Measurements from ENCODE around the gene MSRB3. TPM values are rescaled to one million over a fixed set of nuclear protein-coding genes. Genes with fewer than 3 reads are reported as not detected.

The MSRB3 gene
- total and polyA plus RNA-seq, 2 donors (not counting 3 experiments of a cell fraction or from before 2014, with no cell fraction given), result 20.0 to 59.3 TPM

- Histone ChIP-seq H3K4me2 (ENCODE audit: insufficient read depth, low read length) (no peak overlapping the region), H3K9me3 (replicated peaks; ENCODE audit: control insufficient read depth, insufficient read depth, low read length) (peaks cover 2% of the 10 kb centered on the region), H3K4me3 (replicated peaks in 1 of 3; ENCODE audit: insufficient read depth in 1 of 3, low read depth in 1 of 3, low read length in 3 of 3) (no peak overlapping the region), H3K27me3 (ENCODE audit: control insufficient read depth in 2 of 2, insufficient read depth in 2 of 2, low read length in 2 of 2) (no peaks in the 10 kb centered on the region), H3K27ac (ENCODE audit: insufficient read depth, low read depth, low read length) (no peak overlapping the region), H3K9me1 (replicated peaks; ENCODE audit: control insufficient read depth, extremely low read depth, insufficient read depth, low read length) (no peaks in the 10 kb centered on the region), H3K79me2 (ENCODE audit: control insufficient read depth, insufficient read depth, low read length) (no peaks in the 10 kb centered on the region), H2AFZ (ENCODE audit: low read depth, low read length) (no peak overlapping the region), H3K4me1 (ENCODE audit: control insufficient read depth, extremely low read depth, insufficient read depth, low read length) (no peaks in the 10 kb centered on the region), H3K36me3 (ENCODE audit: control insufficient read depth in 2 of 2, extremely low read depth in 1 of 2, insufficient read depth in 2 of 2, low read length in 2 of 2) (peaks cover 0 to 3% of the 10 kb centered on the region in 2 experiments), H3K9ac (replicated peaks; ENCODE audit: extremely low read depth, insufficient read depth, low read length) (no peak overlapping the region), H4K20me1 (replicated peaks; ENCODE audit: control insufficient read depth, extremely low read depth, insufficient read depth, low read length) (no peaks in the 10 kb centered on the region)
- POLR2A ChIA-PET, result no interaction called here
- CTCF ChIA-PET, result no interaction called here
- no TSS peak for BruUV-seq (replicated peaks)
- DNase-seq (ENCODE audit: low read depth, low spot score), result no peak
- dilution Hi-C loops (cut with MboI; ENCODE audit: extremely low pct_ligation_motif_present, low sequenced_read_pairs), result no loop called here
- TF ChIP-seq JUN (IDR thresholded peaks at IDR 0.05; ENCODE audit: borderline replicate concordance, insufficient read depth, insufficient read length, low read depth) (no peak), POLR2A (IDR thresholded peaks at IDR 0.05; ENCODE audit: low read depth, low read length) (no peak), CTCF (IDR thresholded peaks at IDR 0.05; ENCODE audit: extremely low read depth in 1 of 2, insufficient read depth in 1 of 2, low read depth in 1 of 2, low read length in 2 of 2) (no peak), MAX (IDR thresholded peaks at IDR 0.05; ENCODE audit: insufficient read depth, insufficient read length) (no peak), POLR2AphosphoS5 (IDR thresholded peaks at IDR 0.05; ENCODE audit: insufficient read depth, low read depth, low read length) (no peak), FOS (IDR thresholded peaks at IDR 0.05; ENCODE audit: borderline replicate concordance, insufficient read depth, low read length) (no peak)
- no peak for FAIRE-seq
- intact Hi-C loops (cut with micrococcal nuclease), result no loop called here
Observed at GRCh38 chr12:65420941-65421340, 142.5 kb downstream of the MSRB3 start.

- no peak for TF ChIP-seq JUN (IDR thresholded peaks at IDR 0.05; ENCODE audit: borderline replicate concordance, insufficient read depth, insufficient read length, low read depth)
- TF ChIP-seq FOS (IDR thresholded peaks at IDR 0.05; ENCODE audit: borderline replicate concordance, insufficient read depth, low read length), result no peak
- no peak for TF ChIP-seq GATA2 (IDR thresholded peaks at IDR 0.05; ENCODE audit: insufficient read depth, insufficient read length, low read depth, low read length)
- TF ChIP-seq MAX (IDR thresholded peaks at IDR 0.05; ENCODE audit: insufficient read depth, insufficient read length), result no peak
- no peak for TF ChIP-seq CTCF (IDR thresholded peaks at IDR 0.05; ENCODE audit: extremely low read depth in 1 of 2, insufficient read depth in 1 of 2, low read depth in 1 of 2, low read length in 2 of 2)
- no peak for TF ChIP-seq POLR2A (IDR thresholded peaks at IDR 0.05; ENCODE audit: low read depth, low read length)
- TF ChIP-seq MYC (IDR thresholded peaks at IDR 0.05; ENCODE audit: low read depth, low read length), result no peak
- TF ChIP-seq POLR2AphosphoS5 (IDR thresholded peaks at IDR 0.05; ENCODE audit: insufficient read depth, low read depth, low read length), result no peak
- TF ChIP-seq EZH2 (IDR thresholded peaks at IDR 0.05; ENCODE audit: borderline replicate concordance, low read depth, low read length, severe bottlenecking), result no peak
- CTCF ChIA-PET, result no interaction called here
- Histone ChIP-seq H3K4me3 (replicated peaks in 1 of 3; ENCODE audit: insufficient read depth in 1 of 3, low read depth in 1 of 3, low read length in 3 of 3) (no peak overlapping the region), H3K9me1 (replicated peaks; ENCODE audit: control insufficient read depth, extremely low read depth, insufficient read depth, low read length) (no peaks in the 10 kb centered on the region), H3K27ac (ENCODE audit: insufficient read depth, low read depth, low read length) (no peak overlapping the region), H3K9me3 (replicated peaks; ENCODE audit: control insufficient read depth, insufficient read depth, low read length) (no peaks in the 10 kb centered on the region), H3K79me2 (ENCODE audit: control insufficient read depth, insufficient read depth, low read length) (no peaks in the 10 kb centered on the region), H3K36me3 (ENCODE audit: control insufficient read depth in 2 of 2, extremely low read depth in 1 of 2, insufficient read depth in 2 of 2, low read length in 2 of 2) (no peaks in the 10 kb centered on the region), H3K4me1 (ENCODE audit: control insufficient read depth, extremely low read depth, insufficient read depth, low read length) (peaks cover 42% of the 10 kb centered on the region), H4K20me1 (replicated peaks; ENCODE audit: control insufficient read depth, extremely low read depth, insufficient read depth, low read length) (no peaks in the 10 kb centered on the region), H3K4me2 (ENCODE audit: insufficient read depth, low read length) (no peak overlapping the region), H2AFZ (ENCODE audit: low read depth, low read length) (no peak overlapping the region), H3K27me3 (ENCODE audit: control insufficient read depth in 2 of 2, insufficient read depth in 2 of 2, low read length in 2 of 2) (no peaks in the 10 kb centered on the region), H3K9ac (replicated peaks; ENCODE audit: extremely low read depth, insufficient read depth, low read length) (no peak overlapping the region)
- POLR2A ChIA-PET, result no interaction called here
- dilution Hi-C loops (cut with MboI; ENCODE audit: extremely low pct_ligation_motif_present, low sequenced_read_pairs), result no loop called here
- BruUV-seq (replicated peaks), result no TSS peak
- no peak for DNase-seq (ENCODE audit: low read depth, low spot score)
- intact Hi-C loops (cut with micrococcal nuclease), result no loop called here
- FAIRE-seq, result no peak
Observed at GRCh38 chr12:65427646-65428045, 149.2 kb downstream of the MSRB3 start.
